IMR-90 (cell line): ENCODE data around the gene KIF22. TPM values are rescaled to one million over a fixed set of nuclear protein-coding genes. Genes with fewer than 3 reads are reported as not detected.

Experiments used
- ATAC-seq: fragments of 200-7000 bp; cut with Tn5 transposase; 2 replicates; pipeline ENCODE4 v1.9.1; 2020; ENCODE audit warnings: low read depth, mild to moderate bottlenecking, moderate library complexity
- BruUV-seq: library from RNA; stranded (reverse); fragments of 400-500 nt; replicated peaks from 2 replicates; lab custom pipeline; 2021; lab: Mats Ljungman, UMichigan
- CTCF ChIA-PET: fragments of 300-600 bp; formaldehyde crosslinking; extraction: SDS; loops from one replicate; lab custom pipeline; 2021; ENCODE audit warnings: antibody characterized with exemption; lab: Yijun Ruan, JAX
- POLR2A ChIA-PET: fragments of 300-600 bp; sonication (Branson Sonifier 250); formaldehyde crosslinking; loops from one replicate; lab custom pipeline; 2022; ENCODE audit warnings: antibody characterized with exemption; ENCODE audit not compliant: unreplicated experiment; lab: Charles Lee
- DNase-seq: peaks from one replicate; pipeline ENCODE4 v3.0.0; 2013
- H2AFZ ChIP-seq: replicated peaks from 2 replicates; pipeline ENCODE3; 2013; ENCODE audit warnings: low read length, mild to moderate bottlenecking; ENCODE audit not compliant: poor library complexity
- H2AK5ac ChIP-seq: 2 replicates; pipeline ENCODE4 v1.6.1; 2013; ENCODE audit warnings: low read depth, low read length, inconsistent platforms
- H2AK9ac ChIP-seq: replicated peaks from 2 replicates; pipeline ENCODE3; 2013; ENCODE audit warnings: mild to moderate bottlenecking, low read depth, low read length, moderate library complexity; ENCODE audit not compliant: poor library complexity
- H2BK120ac ChIP-seq: 2 replicates; pipeline ENCODE4 v1.6.1; 2013; ENCODE audit warnings: low read depth, low read length, inconsistent platforms
- H2BK15ac ChIP-seq: 3 replicates; pipeline ENCODE4 v1.6.1; 2013; ENCODE audit warnings: low read depth, low read length, inconsistent platforms
- H2BK20ac ChIP-seq: 2 replicates; pipeline ENCODE4 v1.6.1; 2013; ENCODE audit warnings: low read depth, mild to moderate bottlenecking, inconsistent platforms, low read length, moderate library complexity
- H2BK5ac ChIP-seq: 2 replicates; pipeline ENCODE4 v1.6.1; 2013; ENCODE audit warnings: mild to moderate bottlenecking, low read depth, low read length, inconsistent platforms; ENCODE audit not compliant: poor library complexity, severe bottlenecking
- H3K14ac ChIP-seq: replicated peaks from 2 replicates; pipeline ENCODE4 v1.6.1; 2013; ENCODE audit warnings: low read depth, low read length, inconsistent platforms
- H3K18ac ChIP-seq: 2 replicates; pipeline ENCODE4 v1.6.1; 2013; ENCODE audit warnings: low read depth, low read length, control low read depth
- H3K23ac ChIP-seq: 2 replicates; pipeline ENCODE4 v1.6.1; 2013; ENCODE audit warnings: low read depth, low read length, inconsistent platforms
- H3K27ac ChIP-seq: 2 replicates; pipeline ENCODE4 v1.5.1; 2013; ENCODE audit warnings: mild to moderate bottlenecking, control low read depth, low read length; ENCODE audit not compliant: insufficient read depth
- H3K27me3 ChIP-seq: 2 replicates; pipeline ENCODE4 v1.6.1; 2013; ENCODE audit warnings: low read length; ENCODE audit not compliant: control insufficient read depth, insufficient read depth
- H3K36me3 ChIP-seq: 2 replicates; pipeline ENCODE4 v1.6.1; 2013; ENCODE audit warnings: low read length, mixed read lengths; ENCODE audit not compliant: control insufficient read depth, insufficient read depth
- H3K4ac ChIP-seq: 2 replicates; pipeline ENCODE4 v1.6.1; 2013; ENCODE audit warnings: low read depth, low read length, inconsistent platforms
- H3K4me1 ChIP-seq: 2 replicates; pipeline ENCODE4 v1.6.1; 2013; ENCODE audit warnings: low read length, mixed read lengths; ENCODE audit not compliant: control insufficient read depth, insufficient read depth
- H3K4me2 ChIP-seq: 2 replicates; pipeline ENCODE4 v1.6.1; 2013; ENCODE audit warnings: low read depth, mild to moderate bottlenecking, control low read depth, low read length, moderate library complexity
- H3K4me3 ChIP-seq: 2 replicates; pipeline ENCODE4 v1.5.1; 2013; ENCODE audit warnings: low read depth, mild to moderate bottlenecking, control low read depth, low read length, moderate library complexity; ENCODE audit not compliant: insufficient read depth
- H3K56ac ChIP-seq: 2 replicates; pipeline ENCODE4 v1.6.1; 2013; ENCODE audit warnings: low read length, inconsistent platforms; ENCODE audit not compliant: insufficient read depth; ENCODE audit errors: extremely low read depth
- H3K79me1 ChIP-seq, 2 experiments: 2 replicates each; pipeline ENCODE4 v1.6.1; 2013; ENCODE audit warnings: low read length in 2 of 2, inconsistent platforms in 1 of 2, low read depth in 1 of 2
- H3K9ac ChIP-seq: 2 replicates; pipeline ENCODE4 v1.6.1; 2013; ENCODE audit warnings: low read depth, low read length, control low read depth
- H3K9me1 ChIP-seq: 2 replicates; pipeline ENCODE4 v1.6.1; 2013; ENCODE audit warnings: low read length, inconsistent platforms; ENCODE audit not compliant: insufficient read depth
- H3K9me3 ChIP-seq: 2 replicates; pipeline ENCODE4 v1.6.1; 2013; ENCODE audit warnings: low read length; ENCODE audit not compliant: control insufficient read depth, insufficient read depth
- H4K20me1 ChIP-seq: 2 replicates; pipeline ENCODE4 v1.6.1; 2013; ENCODE audit warnings: low read length, inconsistent platforms; ENCODE audit not compliant: insufficient read depth
- H4K5ac ChIP-seq: 2 replicates; pipeline ENCODE4 v1.6.1; 2013; ENCODE audit warnings: mild to moderate bottlenecking, low read depth, low read length, control low read depth
- H4K8ac ChIP-seq, 2 experiments: 2 replicates each; pipeline ENCODE4 v1.6.1; 2013; ENCODE audit warnings: low read depth in 2 of 2, low read length in 2 of 2, control low read depth in 1 of 2, inconsistent platforms in 1 of 2
- H4K91ac ChIP-seq: 2 replicates; pipeline ENCODE4 v1.6.1; 2013; ENCODE audit warnings: low read depth, low read length, inconsistent platforms; ENCODE audit not compliant: insufficient read depth
- BHLHE40 ChIP-seq: fragments of 150-350 bp; IDR thresholded peaks from 2 replicates; pipeline ENCODE4 v1.6.1; 2016; ENCODE audit warnings: mild to moderate bottlenecking, low read depth, low read length
- CEBPB ChIP-seq: IDR thresholded peaks from 2 replicates; pipeline ENCODE4 v1.6.1; 2012; ENCODE audit warnings: low read depth, low read length, improper control_type of control experiment
- CHD1 ChIP-seq: IDR thresholded peaks from 2 replicates; pipeline ENCODE4 v1.6.1; 2012; ENCODE audit warnings: low read depth, low read length, improper control_type of control experiment
- CTCF ChIP-seq: conservative IDR thresholded peaks from 2 replicates; pipeline ENCODE4 v1.5.1; 2012; ENCODE audit warnings: mild to moderate bottlenecking, low read depth, low read length, improper control_type of control experiment
- ELK1 ChIP-seq: fragments of 150-350 bp; IDR thresholded peaks from 2 replicates; pipeline ENCODE4 v1.6.1; 2016; ENCODE audit warnings: low read depth, mild to moderate bottlenecking, low read length, moderate library complexity, borderline replicate concordance
- FOS ChIP-seq: fragments of 150-350 bp; IDR thresholded peaks from 2 replicates; pipeline ENCODE4 v1.6.1; 2016; ENCODE audit warnings: low read depth, low read length
- MAFK ChIP-seq: IDR thresholded peaks from 2 replicates; pipeline ENCODE4 v1.6.1; 2012; ENCODE audit warnings: low read depth, low read length, improper control_type of control experiment
- MAZ ChIP-seq: IDR thresholded peaks from 2 replicates; pipeline ENCODE4 v1.6.1; 2012; ENCODE audit warnings: low read depth, mild to moderate bottlenecking, low read length, improper control_type of control experiment, moderate library complexity, borderline replicate concordance
- MXI1 ChIP-seq: IDR thresholded peaks from 2 replicates; pipeline ENCODE4 v1.6.1; 2012; ENCODE audit warnings: low read depth, mild to moderate bottlenecking, low read length, moderate library complexity, borderline replicate concordance
- NFE2L2 ChIP-seq: fragments of 150-350 bp; IDR thresholded peaks from 2 replicates; pipeline ENCODE4 v1.6.1; 2016; ENCODE audit warnings: low read depth, mild to moderate bottlenecking, low read length
- POLR2A ChIP-seq: IDR thresholded peaks from 2 replicates; pipeline ENCODE4 v1.6.1; 2012; ENCODE audit warnings: mild to moderate bottlenecking, low read depth, low read length
- RAD21 ChIP-seq: IDR thresholded peaks from 2 replicates; pipeline ENCODE4 v1.6.1; 2012; ENCODE audit warnings: low read length, improper control_type of control experiment
- RCOR1 ChIP-seq: IDR thresholded peaks from 2 replicates; pipeline ENCODE4 v1.6.1; 2012; ENCODE audit warnings: mild to moderate bottlenecking, low read length, improper control_type of control experiment; ENCODE audit not compliant: insufficient replicate concordance
- RFX5 ChIP-seq: IDR thresholded peaks from 2 replicates; pipeline ENCODE4 v1.8.0; 2012; ENCODE audit warnings: low read depth, mild to moderate bottlenecking, low read length, moderate library complexity
- SMC3 ChIP-seq: fragments of 150-350 bp; IDR thresholded peaks from 2 replicates; pipeline ENCODE4 v1.6.1; 2016; ENCODE audit warnings: low read depth, mild to moderate bottlenecking, antibody characterized with exemption, low read length, moderate library complexity
- USF2 ChIP-seq: fragments of 150-350 bp; IDR thresholded peaks from 2 replicates; pipeline ENCODE4 v1.6.1; 2017; ENCODE audit warnings: mild to moderate bottlenecking, antibody characterized with exemption, low read length, low read depth
- WGBS, 2 experiments: methylation state at CpG; one replicate each; pipeline versions ENCODE4 v1.1.5 to v1.1.7; 2013; ENCODE audit warnings: missing lambda C conversion rate in 2 of 2; ENCODE audit not compliant: insufficient read length in 1 of 2; ENCODE audit errors: extremely low coverage in 2 of 2; 5-methylcytosine and 5-hydroxymethylcytosine counted together
- dilution Hi-C: fragments of 300-500 bp; cut with HindIII; formaldehyde crosslinking; loops from one replicate; pipeline ENCODE4 v1.14.3; 2018; ENCODE audit warnings: low sequenced_read_pairs; ENCODE audit not compliant: unreplicated experiment
- in situ Hi-C: fragments of 300-500 bp; cut with MboI; formaldehyde crosslinking; loops from 3 replicates; pipeline ENCODE4 v1.14.3; 2019; ENCODE audit warnings: low sequenced_read_pairs, inconsistent platforms, mixed read lengths
- intact Hi-C: fragments of 100-400 bp; cut with micrococcal nuclease; formaldehyde crosslinking; loops from 2 replicates; pipeline ENCODE4 v1.10.0; 2022
- polyA plus RNA-seq, 3 experiments: library from polyadenylated mRNA; depleted of rRNA; stranded (reverse); fragments of >200 nt; gene quantifications; 2 replicates each; pipeline ENCODE4 v1.2.3, GENCODE V29; 2012; ENCODE audit warnings: low replicate concordance in 1 of 3
- total RNA-seq: library from RNA; depleted of rRNA; stranded (reverse); fragments of >200 nt; gene quantifications from 2 replicates; pipeline ENCODE4 v1.2.3, GENCODE V29; 2012

The KIF22 gene
- total and polyA plus RNA-seq, 2 of the 4 experiments (the other 2 are of a cell fraction): 43.0 to 65.1 TPM

DNA sequence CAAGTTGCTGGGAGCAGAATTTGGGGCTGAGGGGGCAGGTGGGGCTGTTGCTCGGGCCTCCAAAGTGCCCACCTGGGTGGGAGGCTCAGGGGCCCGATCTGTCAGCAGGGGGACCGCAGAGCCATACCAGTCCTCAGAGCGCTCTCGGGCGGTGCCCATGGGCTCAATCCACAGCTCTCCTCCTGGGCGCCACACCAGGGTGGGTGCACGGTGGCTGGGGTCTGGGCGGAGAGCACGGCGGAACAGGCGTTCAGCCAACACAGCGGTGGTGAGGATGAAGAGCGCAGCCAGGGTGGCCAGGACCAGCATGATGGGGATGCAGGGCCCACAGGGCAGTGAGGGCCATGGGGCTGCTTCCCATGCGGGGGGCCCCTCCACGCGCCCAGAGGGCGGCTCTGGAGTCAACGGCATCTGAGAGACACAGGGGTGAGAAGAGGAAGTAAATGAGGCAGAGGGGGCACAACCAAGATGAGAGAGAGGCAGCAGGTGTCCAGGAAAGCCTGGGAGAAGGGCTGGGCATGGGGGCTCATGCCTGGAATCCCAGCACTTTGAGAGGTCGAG, 45.9 kb upstream of the KIF22 start:
- intact Hi-C loops: no loop called here

More for the DNA sequence above, 45.9 kb upstream of the KIF22 start:
- Histone ChIP-seq H3K9me1 (no peaks in the 10 kb centered on the region), H3K4ac (no peak overlapping the region), H2BK120ac (no peak overlapping the region), H3K4me2 (no peak overlapping the region), H3K23ac (no peak overlapping the region), H3K18ac (no peak overlapping the region), H2BK20ac (no peak overlapping the region), H3K79me1 (no peaks in the 10 kb centered on the region), H2AK9ac (no peak overlapping the region), H3K36me3 (no peaks in the 10 kb centered on the region), H4K8ac (no peak overlapping the region), H3K14ac (no peak overlapping the region), H3K9me3 (no peaks in the 10 kb centered on the region), H3K4me3 (no peak overlapping the region), H3K27ac (no peak overlapping the region), H2BK5ac (no peak overlapping the region), H4K5ac (no peak overlapping the region), H2AFZ (no peak overlapping the region), H2AK5ac (no peak overlapping the region), H3K9ac (no peak overlapping the region), H3K4me1 (no peaks in the 10 kb centered on the region), H4K20me1 (no peaks in the 10 kb centered on the region), H3K27me3 (peaks cover 24% of the 10 kb centered on the region), H3K56ac (no peak overlapping the region), H4K91ac (no peak overlapping the region), H2BK15ac (no peak overlapping the region)
- TF ChIP-seq ELK1 (no peak), RFX5 (no peak), USF2 (no peak), CTCF (no peak), SMC3 (no peak), BHLHE40 (no peak), NFE2L2 (no peak), RAD21 (no peak), CHD1 (no peak), CEBPB (no peak), RCOR1 (no peak), MXI1 (no peak), FOS (no peak), MAZ (no peak), MAFK (no peak), POLR2A (no peak)
- in situ Hi-C loops: no loop called here
- no peak for ATAC-seq
- POLR2A ChIA-PET: no interaction called here
- no peak for DNase-seq
- no TSS peak for BruUV-seq
- dilution Hi-C loops: no loop called here
- 97% methylated on average over 6 of the region's 20 CpGs; no CpG with 5 or more reads in 1 of the 2 experiments for WGBS, 2 experiments
- CTCF ChIA-PET: no interaction called here
